IMR-90 (cell line): Measurements from ENCODE around the gene HIVEP3. TPM values are rescaled to one million over a fixed set of nuclear protein-coding genes. Genes with fewer than 3 reads are reported as not detected.

ENCODE experiments used
- ATAC-seq: fragments of 200-7000 bp; cut with Tn5 transposase; 2 replicates; pipeline ENCODE4 v1.9.1; 2020; ENCODE audit warnings: low read depth, mild to moderate bottlenecking, moderate library complexity
- BruUV-seq: library from RNA; stranded (reverse); fragments of 400-500 nt; replicated peaks from 2 replicates; lab custom pipeline; 2021; lab: Mats Ljungman, UMichigan
- CTCF ChIA-PET: fragments of 300-600 bp; formaldehyde crosslinking; extraction: SDS; loops from one replicate; lab custom pipeline; 2021; ENCODE audit warnings: antibody characterized with exemption; lab: Yijun Ruan, JAX
- POLR2A ChIA-PET: fragments of 300-600 bp; sonication (Branson Sonifier 250); formaldehyde crosslinking; loops from one replicate; lab custom pipeline; 2022; ENCODE audit warnings: antibody characterized with exemption; ENCODE audit not compliant: unreplicated experiment; lab: Charles Lee
- DNase-seq: peaks from one replicate; pipeline ENCODE4 v3.0.0; 2013
- H2AFZ ChIP-seq: replicated peaks from 2 replicates; pipeline ENCODE3; 2013; ENCODE audit warnings: low read length, mild to moderate bottlenecking; ENCODE audit not compliant: poor library complexity
- H2AK5ac ChIP-seq: 2 replicates; pipeline ENCODE4 v1.6.1; 2013; ENCODE audit warnings: low read depth, low read length, inconsistent platforms
- H2AK9ac ChIP-seq: replicated peaks from 2 replicates; pipeline ENCODE3; 2013; ENCODE audit warnings: mild to moderate bottlenecking, low read depth, low read length, moderate library complexity; ENCODE audit not compliant: poor library complexity
- H2BK120ac ChIP-seq: 2 replicates; pipeline ENCODE4 v1.6.1; 2013; ENCODE audit warnings: low read depth, low read length, inconsistent platforms
- H2BK15ac ChIP-seq: 3 replicates; pipeline ENCODE4 v1.6.1; 2013; ENCODE audit warnings: low read depth, low read length, inconsistent platforms
- H2BK20ac ChIP-seq: 2 replicates; pipeline ENCODE4 v1.6.1; 2013; ENCODE audit warnings: low read depth, mild to moderate bottlenecking, inconsistent platforms, low read length, moderate library complexity
- H2BK5ac ChIP-seq: 2 replicates; pipeline ENCODE4 v1.6.1; 2013; ENCODE audit warnings: mild to moderate bottlenecking, low read depth, low read length, inconsistent platforms; ENCODE audit not compliant: poor library complexity, severe bottlenecking
- H3K14ac ChIP-seq: replicated peaks from 2 replicates; pipeline ENCODE4 v1.6.1; 2013; ENCODE audit warnings: low read depth, low read length, inconsistent platforms
- H3K18ac ChIP-seq: 2 replicates; pipeline ENCODE4 v1.6.1; 2013; ENCODE audit warnings: low read depth, low read length, control low read depth
- H3K23ac ChIP-seq: 2 replicates; pipeline ENCODE4 v1.6.1; 2013; ENCODE audit warnings: low read depth, low read length, inconsistent platforms
- H3K27ac ChIP-seq: 2 replicates; pipeline ENCODE4 v1.5.1; 2013; ENCODE audit warnings: mild to moderate bottlenecking, control low read depth, low read length; ENCODE audit not compliant: insufficient read depth
- H3K27me3 ChIP-seq: 2 replicates; pipeline ENCODE4 v1.6.1; 2013; ENCODE audit warnings: low read length; ENCODE audit not compliant: control insufficient read depth, insufficient read depth
- H3K36me3 ChIP-seq: 2 replicates; pipeline ENCODE4 v1.6.1; 2013; ENCODE audit warnings: low read length, mixed read lengths; ENCODE audit not compliant: control insufficient read depth, insufficient read depth
- H3K4ac ChIP-seq: 2 replicates; pipeline ENCODE4 v1.6.1; 2013; ENCODE audit warnings: low read depth, low read length, inconsistent platforms
- H3K4me1 ChIP-seq: 2 replicates; pipeline ENCODE4 v1.6.1; 2013; ENCODE audit warnings: low read length, mixed read lengths; ENCODE audit not compliant: control insufficient read depth, insufficient read depth
- H3K4me2 ChIP-seq: 2 replicates; pipeline ENCODE4 v1.6.1; 2013; ENCODE audit warnings: low read depth, mild to moderate bottlenecking, control low read depth, low read length, moderate library complexity
- H3K4me3 ChIP-seq: 2 replicates; pipeline ENCODE4 v1.5.1; 2013; ENCODE audit warnings: low read depth, mild to moderate bottlenecking, control low read depth, low read length, moderate library complexity; ENCODE audit not compliant: insufficient read depth
- H3K56ac ChIP-seq: 2 replicates; pipeline ENCODE4 v1.6.1; 2013; ENCODE audit warnings: low read length, inconsistent platforms; ENCODE audit not compliant: insufficient read depth; ENCODE audit errors: extremely low read depth
- H3K79me1 ChIP-seq, 2 experiments: 2 replicates each; pipeline ENCODE4 v1.6.1; 2013; ENCODE audit warnings: low read length in 2 of 2, inconsistent platforms in 1 of 2, low read depth in 1 of 2
- H3K9ac ChIP-seq: 2 replicates; pipeline ENCODE4 v1.6.1; 2013; ENCODE audit warnings: low read depth, low read length, control low read depth
- H3K9me1 ChIP-seq: 2 replicates; pipeline ENCODE4 v1.6.1; 2013; ENCODE audit warnings: low read length, inconsistent platforms; ENCODE audit not compliant: insufficient read depth
- H3K9me3 ChIP-seq: 2 replicates; pipeline ENCODE4 v1.6.1; 2013; ENCODE audit warnings: low read length; ENCODE audit not compliant: control insufficient read depth, insufficient read depth
- H4K20me1 ChIP-seq: 2 replicates; pipeline ENCODE4 v1.6.1; 2013; ENCODE audit warnings: low read length, inconsistent platforms; ENCODE audit not compliant: insufficient read depth
- H4K5ac ChIP-seq: 2 replicates; pipeline ENCODE4 v1.6.1; 2013; ENCODE audit warnings: mild to moderate bottlenecking, low read depth, low read length, control low read depth
- H4K8ac ChIP-seq, 2 experiments: 2 replicates each; pipeline ENCODE4 v1.6.1; 2013; ENCODE audit warnings: low read depth in 2 of 2, low read length in 2 of 2, control low read depth in 1 of 2, inconsistent platforms in 1 of 2
- H4K91ac ChIP-seq: 2 replicates; pipeline ENCODE4 v1.6.1; 2013; ENCODE audit warnings: low read depth, low read length, inconsistent platforms; ENCODE audit not compliant: insufficient read depth
- BHLHE40 ChIP-seq: fragments of 150-350 bp; IDR thresholded peaks from 2 replicates; pipeline ENCODE4 v1.6.1; 2016; ENCODE audit warnings: mild to moderate bottlenecking, low read depth, low read length
- CEBPB ChIP-seq: IDR thresholded peaks from 2 replicates; pipeline ENCODE4 v1.6.1; 2012; ENCODE audit warnings: low read depth, low read length, improper control_type of control experiment
- CHD1 ChIP-seq: IDR thresholded peaks from 2 replicates; pipeline ENCODE4 v1.6.1; 2012; ENCODE audit warnings: low read depth, low read length, improper control_type of control experiment
- CTCF ChIP-seq: conservative IDR thresholded peaks from 2 replicates; pipeline ENCODE4 v1.5.1; 2012; ENCODE audit warnings: mild to moderate bottlenecking, low read depth, low read length, improper control_type of control experiment
- ELK1 ChIP-seq: fragments of 150-350 bp; IDR thresholded peaks from 2 replicates; pipeline ENCODE4 v1.6.1; 2016; ENCODE audit warnings: low read depth, mild to moderate bottlenecking, low read length, moderate library complexity, borderline replicate concordance
- FOS ChIP-seq: fragments of 150-350 bp; IDR thresholded peaks from 2 replicates; pipeline ENCODE4 v1.6.1; 2016; ENCODE audit warnings: low read depth, low read length
- MAFK ChIP-seq: IDR thresholded peaks from 2 replicates; pipeline ENCODE4 v1.6.1; 2012; ENCODE audit warnings: low read depth, low read length, improper control_type of control experiment
- MAZ ChIP-seq: IDR thresholded peaks from 2 replicates; pipeline ENCODE4 v1.6.1; 2012; ENCODE audit warnings: low read depth, mild to moderate bottlenecking, low read length, improper control_type of control experiment, moderate library complexity, borderline replicate concordance
- MXI1 ChIP-seq: IDR thresholded peaks from 2 replicates; pipeline ENCODE4 v1.6.1; 2012; ENCODE audit warnings: low read depth, mild to moderate bottlenecking, low read length, moderate library complexity, borderline replicate concordance
- NFE2L2 ChIP-seq: fragments of 150-350 bp; IDR thresholded peaks from 2 replicates; pipeline ENCODE4 v1.6.1; 2016; ENCODE audit warnings: low read depth, mild to moderate bottlenecking, low read length
- POLR2A ChIP-seq: IDR thresholded peaks from 2 replicates; pipeline ENCODE4 v1.6.1; 2012; ENCODE audit warnings: mild to moderate bottlenecking, low read depth, low read length
- RAD21 ChIP-seq: IDR thresholded peaks from 2 replicates; pipeline ENCODE4 v1.6.1; 2012; ENCODE audit warnings: low read length, improper control_type of control experiment
- RCOR1 ChIP-seq: IDR thresholded peaks from 2 replicates; pipeline ENCODE4 v1.6.1; 2012; ENCODE audit warnings: mild to moderate bottlenecking, low read length, improper control_type of control experiment; ENCODE audit not compliant: insufficient replicate concordance
- RFX5 ChIP-seq: IDR thresholded peaks from 2 replicates; pipeline ENCODE4 v1.8.0; 2012; ENCODE audit warnings: low read depth, mild to moderate bottlenecking, low read length, moderate library complexity
- SMC3 ChIP-seq: fragments of 150-350 bp; IDR thresholded peaks from 2 replicates; pipeline ENCODE4 v1.6.1; 2016; ENCODE audit warnings: low read depth, mild to moderate bottlenecking, antibody characterized with exemption, low read length, moderate library complexity
- USF2 ChIP-seq: fragments of 150-350 bp; IDR thresholded peaks from 2 replicates; pipeline ENCODE4 v1.6.1; 2017; ENCODE audit warnings: mild to moderate bottlenecking, antibody characterized with exemption, low read length, low read depth
- WGBS, 2 experiments: methylation state at CpG; one replicate each; pipeline versions ENCODE4 v1.1.5 to v1.1.7; 2013; ENCODE audit warnings: missing lambda C conversion rate in 2 of 2; ENCODE audit not compliant: insufficient read length in 1 of 2; ENCODE audit errors: extremely low coverage in 2 of 2; 5-methylcytosine and 5-hydroxymethylcytosine counted together
- dilution Hi-C: fragments of 300-500 bp; cut with HindIII; formaldehyde crosslinking; loops from one replicate; pipeline ENCODE4 v1.14.3; 2018; ENCODE audit warnings: low sequenced_read_pairs; ENCODE audit not compliant: unreplicated experiment
- in situ Hi-C: fragments of 300-500 bp; cut with MboI; formaldehyde crosslinking; loops from 3 replicates; pipeline ENCODE4 v1.14.3; 2019; ENCODE audit warnings: low sequenced_read_pairs, inconsistent platforms, mixed read lengths
- intact Hi-C: fragments of 100-400 bp; cut with micrococcal nuclease; formaldehyde crosslinking; loops from 2 replicates; pipeline ENCODE4 v1.10.0; 2022
- polyA plus RNA-seq, 3 experiments: library from polyadenylated mRNA; depleted of rRNA; stranded (reverse); fragments of >200 nt; gene quantifications; 2 replicates each; pipeline ENCODE4 v1.2.3, GENCODE V29; 2012; ENCODE audit warnings: low replicate concordance in 1 of 3
- total RNA-seq: library from RNA; depleted of rRNA; stranded (reverse); fragments of >200 nt; gene quantifications from 2 replicates; pipeline ENCODE4 v1.2.3, GENCODE V29; 2012

The HIVEP3 gene
- total and polyA plus RNA-seq, 2 of the 4 experiments (the other 2 are of a cell fraction) = 1.4 to 4.0 TPM

GRCh38 chr1:41691424-41691823 is 227.3 kb downstream of the HIVEP3 start:
- no CpG with 5 or more reads among the region's 2 CpGs for WGBS, 2 experiments
- BruUV-seq = no TSS peak

More at GRCh38 chr1:41691424-41691823, 227.3 kb downstream of the HIVEP3 start:
- Histone ChIP-seq H3K27me3 (no peaks in the 10 kb centered on the region), H3K4ac (no peak overlapping the region), H4K20me1 (no peaks in the 10 kb centered on the region), H2AK5ac (no peak overlapping the region), H3K9me3 (no peaks in the 10 kb centered on the region), H3K9me1 (no peaks in the 10 kb centered on the region), H2BK120ac (no peak overlapping the region), H3K23ac (no peak overlapping the region), H3K18ac (no peak overlapping the region), H3K27ac (no peak overlapping the region), H4K5ac (no peak overlapping the region), H2BK20ac (no peak overlapping the region), H4K8ac (no peak overlapping the region), H3K4me3 (no peak overlapping the region), H2AFZ (no peak overlapping the region), H3K79me1 (no peaks in the 10 kb centered on the region), H3K9ac (no peak overlapping the region), H3K4me1 (no peaks in the 10 kb centered on the region), H4K91ac (no peak overlapping the region), H3K36me3 (no peaks in the 10 kb centered on the region), H3K56ac (no peak overlapping the region), H2BK15ac (no peak overlapping the region), H3K14ac (no peak overlapping the region), H2AK9ac (no peak overlapping the region), H2BK5ac (no peak overlapping the region), H3K4me2 (no peak overlapping the region)
- DNase-seq (no peak), ATAC-seq (no peak)
- intact Hi-C loops (no loop called here), dilution Hi-C loops (no loop called here), in situ Hi-C loops (no loop called here)
- TF ChIP-seq MAFK (no peak), CTCF (no peak), FOS (no peak), NFE2L2 (no peak), MAZ (no peak), SMC3 (no peak), ELK1 (no peak), MXI1 (no peak), CEBPB (no peak), RCOR1 (no peak), POLR2A (no peak), BHLHE40 (no peak), RAD21 (no peak), USF2 (no peak), RFX5 (no peak), CHD1 (no peak)
- POLR2A ChIA-PET = no interaction called here
- CTCF ChIA-PET = interaction anchor here (1.0 kb wide), 1 partner anchor 17 kb away, joined by 3 read pairs; no protein-coding TSS in a partner anchor
